ENCODE measurements around the gene CANT1.
"Not testable (repeated sequence)": the region's sequence is repeated elsewhere in the genome, so short reads cannot be mapped to it uniquely, and the experiment has no call there.

Gene CANT1

DNA sequence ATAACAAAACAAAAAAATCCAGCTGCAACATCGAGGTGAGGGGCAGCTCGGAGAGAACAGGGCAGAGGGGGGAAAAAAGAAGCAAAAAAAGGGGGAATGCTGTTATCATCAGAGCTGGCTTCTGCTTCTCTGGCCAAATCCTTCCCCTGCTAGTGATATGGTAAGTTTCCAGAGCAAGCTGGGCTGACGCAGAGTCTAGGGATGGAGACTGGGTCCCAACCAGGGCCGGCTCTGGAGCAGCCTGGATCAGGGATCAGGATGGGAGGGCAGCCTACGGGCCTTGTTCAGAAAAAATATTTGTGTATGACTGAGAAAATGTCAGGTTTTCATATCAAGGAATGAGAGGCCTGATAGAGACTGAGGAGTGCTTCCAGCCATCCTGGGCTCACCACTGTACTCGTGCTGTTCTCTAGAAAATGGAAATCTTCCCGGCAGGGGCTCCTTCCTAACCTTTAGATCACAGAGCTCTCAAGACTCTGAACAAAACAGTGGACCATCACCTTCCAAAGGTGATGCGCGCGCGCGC is 13.7 kb upstream of the CANT1 start:
- H3K36me3 ChIP-seq (ENCODE audit: control insufficient read depth, low read depth, low read length): no peaks in the 10 kb centered on the region
- H3K4me1 ChIP-seq (ENCODE audit: control insufficient read depth, low read depth, low read length): peaks cover 6% of the 10 kb centered on the region
- no peaks in the 10 kb centered on the region for H3K9me3 ChIP-seq (ENCODE audit: control insufficient read depth, low read depth, low read length)
- no peak overlapping the region for H3K9ac ChIP-seq (ENCODE audit: low read length)
- H3K27ac ChIP-seq (ENCODE audit: low read length): no peak overlapping the region
- H3K4me3 ChIP-seq (ENCODE audit: low read length): peak overlapping the region; percentile 73
- H3K27me3 ChIP-seq (ENCODE audit: control insufficient read depth, insufficient read depth, low read length): peaks cover 84% of the 10 kb centered on the region

- Histone ChIP-seq H3K36me3 (ENCODE audit: control insufficient read depth, low read depth, low read length) (no peaks in the 10 kb centered on the region), H3K9me3 (ENCODE audit: control insufficient read depth, low read depth, low read length) (no peaks in the 10 kb centered on the region), H3K27ac (ENCODE audit: low read length) (no peak overlapping the region), H3K4me1 (ENCODE audit: control insufficient read depth, low read depth, low read length) (peaks cover 6% of the 10 kb centered on the region), H3K27me3 (ENCODE audit: control insufficient read depth, insufficient read depth, low read length) (peaks cover 79% of the 10 kb centered on the region), H3K4me3 (ENCODE audit: low read length) (no peak overlapping the region), H3K9ac (ENCODE audit: low read length) (no peak overlapping the region)
Observed at GRCh38 chr17:79022507-79022991, 13.0 kb upstream of the CANT1 start.

DNA sequence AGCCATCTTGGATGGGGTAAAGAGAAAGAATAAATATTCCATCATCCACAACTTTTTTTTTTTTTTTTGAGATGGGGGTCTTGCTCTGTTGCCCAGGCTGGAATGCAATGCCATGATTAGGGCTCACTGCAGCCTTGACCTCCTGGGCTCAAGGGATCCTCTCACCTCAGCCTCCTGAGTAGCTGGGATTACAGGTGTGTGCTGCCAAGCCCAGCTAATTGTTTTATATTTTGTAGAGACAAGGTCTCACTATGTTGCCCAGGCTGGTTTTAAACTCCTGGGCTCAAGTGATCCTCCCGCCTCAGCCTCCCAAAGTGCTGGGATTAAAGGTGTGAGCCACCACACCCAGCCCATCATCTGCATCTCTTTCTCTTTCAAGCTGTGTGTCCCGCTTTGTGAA is 12.4 kb upstream of the CANT1 start:
- not testable (repeated sequence) for H3K27ac ChIP-seq (ENCODE audit: low read length); H3K4me3 ChIP-seq (ENCODE audit: low read length); H3K36me3 ChIP-seq (ENCODE audit: control insufficient read depth, low read depth, low read length); H3K4me1 ChIP-seq (ENCODE audit: control insufficient read depth, low read depth, low read length); H3K9ac ChIP-seq (ENCODE audit: low read length); H3K9me3 ChIP-seq (ENCODE audit: control insufficient read depth, low read depth, low read length)
- peaks cover 74% of the 10 kb centered on the region for H3K27me3 ChIP-seq (ENCODE audit: control insufficient read depth, insufficient read depth, low read length)

- Histone ChIP-seq H3K27ac (ENCODE audit: low read length) (no peak overlapping the region), H3K4me3 (ENCODE audit: low read length) (no peak overlapping the region), H3K9ac (ENCODE audit: low read length) (no peak overlapping the region), H3K9me3 (ENCODE audit: control insufficient read depth, low read depth, low read length) (peaks cover 4% of the 10 kb centered on the region), H3K27me3 (ENCODE audit: control insufficient read depth, insufficient read depth, low read length) (peaks cover 62% of the 10 kb centered on the region), H3K36me3 (ENCODE audit: control insufficient read depth, low read depth, low read length) (no peaks in the 10 kb centered on the region), H3K4me1 (ENCODE audit: control insufficient read depth, low read depth, low read length) (peaks cover 6% of the 10 kb centered on the region)
Observed at GRCh38 chr17:79020631-79021301, 11.2 kb upstream of the CANT1 start.

GRCh38 chr17:79019632-79020584 is 10.3 kb upstream of the CANT1 start:
- Histone ChIP-seq H3K4me3 (ENCODE audit: low read length) (no peak overlapping the region), H3K9me3 (ENCODE audit: control insufficient read depth, low read depth, low read length) (peaks cover 5% of the 10 kb centered on the region), H3K36me3 (ENCODE audit: control insufficient read depth, low read depth, low read length) (no peaks in the 10 kb centered on the region), H3K27me3 (ENCODE audit: control insufficient read depth, insufficient read depth, low read length) (peaks cover 54% of the 10 kb centered on the region), H3K9ac (ENCODE audit: low read length) (no peak overlapping the region), H3K4me1 (ENCODE audit: control insufficient read depth, low read depth, low read length) (peaks cover 6% of the 10 kb centered on the region), H3K27ac (ENCODE audit: low read length) (no peak overlapping the region)

- H3K4me1 ChIP-seq (ENCODE audit: control insufficient read depth, low read depth, low read length): peaks cover 6% of the 10 kb centered on the region
- H3K27me3 ChIP-seq (ENCODE audit: control insufficient read depth, insufficient read depth, low read length): peaks cover 47% of the 10 kb centered on the region
- H3K27ac ChIP-seq (ENCODE audit: low read length): no peak overlapping the region
- H3K36me3 ChIP-seq (ENCODE audit: control insufficient read depth, low read depth, low read length): no peaks in the 10 kb centered on the region
- H3K4me3 ChIP-seq (ENCODE audit: low read length): no peak overlapping the region
- no peak overlapping the region for H3K9ac ChIP-seq (ENCODE audit: low read length)
- peaks cover 10% of the 10 kb centered on the region for H3K9me3 ChIP-seq (ENCODE audit: control insufficient read depth, low read depth, low read length)
Observed at GRCh38 chr17:79019261-79019631, 9.7 kb upstream of the CANT1 start.

DNA sequence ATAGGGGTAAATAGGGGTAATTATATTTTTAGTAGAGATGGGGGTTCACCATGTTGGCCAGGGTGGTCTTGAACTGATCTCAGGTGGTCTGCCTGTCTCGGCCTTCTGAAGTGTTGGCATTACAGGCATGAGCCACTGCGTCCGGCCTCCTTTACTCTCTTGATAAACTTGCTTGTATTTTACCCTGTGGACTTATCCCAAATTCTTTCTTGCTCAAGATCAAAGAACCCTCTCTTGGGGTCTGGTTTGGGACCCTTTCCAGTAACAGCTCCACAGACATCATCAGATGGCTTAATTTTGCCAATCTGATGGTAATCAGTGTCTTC is 8.8 kb upstream of the CANT1 start:
- peaks cover under 1% of the 10 kb centered on the region for H3K4me1 ChIP-seq (ENCODE audit: control insufficient read depth, low read depth, low read length)
- no peak overlapping the region for H3K27ac ChIP-seq (ENCODE audit: low read length)
- H3K9ac ChIP-seq (ENCODE audit: low read length): no peak overlapping the region
- H3K4me3 ChIP-seq (ENCODE audit: low read length): no peak overlapping the region
- peaks cover 38% of the 10 kb centered on the region for H3K27me3 ChIP-seq (ENCODE audit: control insufficient read depth, insufficient read depth, low read length)
- no peaks in the 10 kb centered on the region for H3K36me3 ChIP-seq (ENCODE audit: control insufficient read depth, low read depth, low read length)
- peaks cover 16% of the 10 kb centered on the region for H3K9me3 ChIP-seq (ENCODE audit: control insufficient read depth, low read depth, low read length)

DNA sequence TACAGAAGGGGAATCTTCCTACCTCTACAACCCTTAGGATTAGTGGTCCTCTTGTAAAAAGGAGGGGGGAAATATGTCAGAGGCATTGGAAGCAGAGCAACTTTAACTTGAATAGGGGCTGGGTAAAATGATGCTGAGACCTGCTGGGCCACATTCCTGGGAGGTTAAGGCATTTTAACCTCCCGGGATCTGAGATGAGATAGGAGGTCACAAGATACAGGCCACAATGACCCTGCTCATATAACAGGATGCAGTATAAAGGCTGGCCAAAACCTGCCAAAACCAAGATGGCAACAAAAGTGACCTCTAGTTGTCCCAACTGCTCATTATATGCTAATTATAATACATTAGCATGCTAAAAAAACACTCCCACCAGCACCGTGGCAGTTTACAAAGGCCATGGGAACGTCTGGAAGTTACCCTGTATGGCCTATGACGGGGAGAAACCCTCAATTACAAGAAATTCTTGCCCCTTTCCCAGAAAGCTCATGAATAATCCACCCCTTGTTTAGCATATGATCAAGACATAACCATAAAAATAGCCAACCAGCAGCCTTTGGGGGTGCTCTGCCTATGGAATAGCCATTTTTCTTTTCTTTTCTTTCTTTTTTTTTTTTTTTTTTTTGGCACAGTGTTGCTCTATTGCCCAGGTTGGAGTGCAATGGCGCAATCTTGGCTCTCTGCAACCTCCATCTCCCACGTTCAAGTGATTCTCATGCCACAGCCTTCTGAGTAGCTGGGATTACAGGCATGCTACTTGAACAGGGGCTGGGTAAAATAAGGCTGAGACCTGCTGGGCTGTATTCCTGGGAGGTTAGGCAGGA is 8.2 kb upstream of the CANT1 start:
- no peaks in the 10 kb centered on the region for H3K4me1 ChIP-seq (ENCODE audit: control insufficient read depth, low read depth, low read length)
- H3K9ac ChIP-seq (ENCODE audit: low read length): no peak overlapping the region
- peaks cover 32% of the 10 kb centered on the region for H3K27me3 ChIP-seq (ENCODE audit: control insufficient read depth, insufficient read depth, low read length)
- H3K9me3 ChIP-seq (ENCODE audit: control insufficient read depth, low read depth, low read length): peaks cover 16% of the 10 kb centered on the region
- no peaks in the 10 kb centered on the region for H3K36me3 ChIP-seq (ENCODE audit: control insufficient read depth, low read depth, low read length)
- no peak overlapping the region for H3K27ac ChIP-seq (ENCODE audit: low read length)
- H3K4me3 ChIP-seq (ENCODE audit: low read length): no peak overlapping the region

GRCh38 chr17:79014158-79014758 is 4.7 kb upstream of the CANT1 start:
- H3K27ac ChIP-seq (ENCODE audit: low read length): no peak overlapping the region
- H3K9ac ChIP-seq (ENCODE audit: low read length): no peak overlapping the region
- H3K4me3 ChIP-seq (ENCODE audit: low read length): no peak overlapping the region
- H3K9me3 ChIP-seq (ENCODE audit: control insufficient read depth, low read depth, low read length): peaks cover 16% of the 10 kb centered on the region
- peaks cover under 1% of the 10 kb centered on the region for H3K27me3 ChIP-seq (ENCODE audit: control insufficient read depth, insufficient read depth, low read length)
- H3K4me1 ChIP-seq (ENCODE audit: control insufficient read depth, low read depth, low read length): no peaks in the 10 kb centered on the region
- no peaks in the 10 kb centered on the region for H3K36me3 ChIP-seq (ENCODE audit: control insufficient read depth, low read depth, low read length)

DNA sequence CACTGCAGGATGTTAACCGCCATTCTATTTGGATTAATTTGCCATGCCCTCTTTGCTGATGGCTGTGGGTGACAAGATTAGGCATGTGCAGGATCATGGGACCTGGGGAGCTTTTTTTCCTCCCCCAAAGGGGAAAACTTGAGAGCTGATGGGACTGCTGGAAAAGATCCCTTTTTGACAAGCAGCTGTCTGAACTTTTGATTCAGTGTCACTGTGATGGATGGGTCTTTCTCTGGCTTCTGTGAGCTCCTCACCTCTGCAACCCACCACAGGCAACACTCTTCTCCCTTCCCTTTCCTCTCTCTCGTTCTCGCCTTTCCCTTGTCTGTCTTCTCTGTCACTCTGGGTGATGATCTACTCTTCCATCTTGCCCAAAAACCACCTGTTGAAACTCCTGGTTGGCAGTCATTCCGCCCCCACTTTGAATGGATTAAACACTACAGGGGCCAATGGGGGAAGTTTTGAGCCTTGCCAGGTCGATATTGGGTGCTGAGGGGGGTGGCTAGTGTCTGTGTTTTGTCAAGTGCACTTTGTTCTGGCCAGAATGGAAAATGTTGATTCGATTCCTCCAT is 3.1 kb upstream of the CANT1 start:
- H3K4me1 ChIP-seq (ENCODE audit: control insufficient read depth, low read depth, low read length): no peaks in the 10 kb centered on the region
- peaks cover 17% of the 10 kb centered on the region for H3K27me3 ChIP-seq (ENCODE audit: control insufficient read depth, insufficient read depth, low read length)
- H3K4me3 ChIP-seq (ENCODE audit: low read length): no peak overlapping the region
- no peak overlapping the region for H3K9ac ChIP-seq (ENCODE audit: low read length)
- no peaks in the 10 kb centered on the region for H3K36me3 ChIP-seq (ENCODE audit: control insufficient read depth, low read depth, low read length)
- H3K9me3 ChIP-seq (ENCODE audit: control insufficient read depth, low read depth, low read length): peaks cover 16% of the 10 kb centered on the region
- H3K27ac ChIP-seq (ENCODE audit: low read length): no peak overlapping the region

Data from iPS-18a (cell line).